Gastrocnemius medialis (tissue), 4 donors: ENCODE results near the gene CCDC63.

ENCODE experiments used
- POLR2A ChIP-seq, 2 donors: fragments of 450-650 bp; IDR thresholded peaks; one replicate each; pipeline ENCODE4 v1.6.1; 2017; ENCODE audit warnings: antibody characterized with exemption in 2 of 2, mild to moderate bottlenecking in 2 of 2, moderate library complexity in 2 of 2
- TF ChIP-seq, protein P1 (sequence below), 5 experiments: fragments of 450-650 bp in 3 of 5; fragments of 200-600 bp in 2 of 5; sonication (generic) in 2 of 5; IDR thresholded peaks in 4 of 5; conservative IDR thresholded peaks in 1 of 5; 1 replicate in 4 of 5; 2 replicates in 1 of 5; pipeline ENCODE4 v1.5.1; 2016 to 2019; ENCODE audit warnings: antibody characterized with exemption in 5 of 5, mild to moderate bottlenecking in 3 of 5, moderate library complexity in 3 of 5

GRCh38 chr12:110862329-110862728, 15.5 kb downstream of the CCDC63 start:
- TF ChIP-seq, protein P1, sequence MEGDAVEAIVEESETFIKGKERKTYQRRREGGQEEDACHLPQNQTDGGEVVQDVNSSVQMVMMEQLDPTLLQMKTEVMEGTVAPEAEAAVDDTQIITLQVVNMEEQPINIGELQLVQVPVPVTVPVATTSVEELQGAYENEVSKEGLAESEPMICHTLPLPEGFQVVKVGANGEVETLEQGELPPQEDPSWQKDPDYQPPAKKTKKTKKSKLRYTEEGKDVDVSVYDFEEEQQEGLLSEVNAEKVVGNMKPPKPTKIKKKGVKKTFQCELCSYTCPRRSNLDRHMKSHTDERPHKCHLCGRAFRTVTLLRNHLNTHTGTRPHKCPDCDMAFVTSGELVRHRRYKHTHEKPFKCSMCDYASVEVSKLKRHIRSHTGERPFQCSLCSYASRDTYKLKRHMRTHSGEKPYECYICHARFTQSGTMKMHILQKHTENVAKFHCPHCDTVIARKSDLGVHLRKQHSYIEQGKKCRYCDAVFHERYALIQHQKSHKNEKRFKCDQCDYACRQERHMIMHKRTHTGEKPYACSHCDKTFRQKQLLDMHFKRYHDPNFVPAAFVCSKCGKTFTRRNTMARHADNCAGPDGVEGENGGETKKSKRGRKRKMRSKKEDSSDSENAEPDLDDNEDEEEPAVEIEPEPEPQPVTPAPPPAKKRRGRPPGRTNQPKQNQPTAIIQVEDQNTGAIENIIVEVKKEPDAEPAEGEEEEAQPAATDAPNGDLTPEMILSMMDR (IDR thresholded peaks at IDR 0.05 in 4 of 5, conservative IDR thresholded peaks at IDR 0.05 in 1 of 5), result no peak
- no peak for TF ChIP-seq POLR2A (IDR thresholded peaks at IDR 0.05)
